ENCODE data around the gene ARHGEF37. TPM values are rescaled to one million over a fixed set of nuclear protein-coding genes. Genes with fewer than 3 reads are reported as not detected.
A peak's percentile ranks its signal among the peaks of the same experiment; 100 is the strongest.

Gene ARHGEF37
- total RNA-seq, 1 donor from 2014 or later, result 1.1 TPM

GRCh38 chr5:149551227-149552037, 29.9 kb upstream of the ARHGEF37 start, which contains the start of gene CSNK1A1:
TSS of gene CSNK1A1 (minus strand) at chr5:149551439. CDS start at chr5:149550964, 475 bp downstream.
- no peak for TF ChIP-seq CTCF (IDR thresholded peaks at IDR 0.05)
- intact Hi-C loops (cut with micrococcal nuclease), result loop anchor here (1.0 to 5.0 kb wide), 8 partner anchors 109 to 1744 kb away; partner anchors contain the start of genes FBXO38, GRPEL2, HMGXB3 and SLC26A2
- CTCF ChIA-PET, result interaction anchor here (1.0 to 1.6 kb wide), 2 partner anchors 12 to 112 kb away, joined by 3 to 4 read pairs; no protein-coding TSS in a partner anchor
- DNase-seq (peak; percentile 98), ATAC-seq (ENCODE audit: low read depth) (peak; percentile 79)
- Mint-ChIP-seq H3K4me3 (peak within 1 kb of the TSS; percentile 92), H3K27me3 (no peaks in the 10 kb centered on the region), H3K27ac (peak within 1 kb of the TSS; percentile 96), H3K9me3 (no peaks in the 10 kb centered on the region), H3K4me1 (peaks cover 36% of the 10 kb centered on the region), H3K36me3 (ENCODE audit: low read depth) (peaks cover 47% of the 10 kb centered on the region)
- POLR2A ChIA-PET, result interaction anchor here (0.8 to 3.5 kb wide), 13 partner anchors 8 to 1207 kb away, joined by 3 to 29 read pairs (median 4); partner anchors contain the start of genes ARHGEF37, DCTN4, GRPEL2 and HMGXB3

- intact Hi-C loops (cut with micrococcal nuclease), result loop anchor here (5.0 kb wide), 1 partner anchor 1745 kb away; no protein-coding TSS in a partner anchor
These were observed 29.2 kb upstream of the ARHGEF37 start for GRCh38 chr5:149552038-149552494.

GRCh38 chr5:149552553-149553160, 28.6 kb upstream of the ARHGEF37 start:
- peaks cover 35% of the 10 kb centered on the region for H3K36me3 Mint-ChIP-seq (ENCODE audit: low read depth)
- H3K4me3 Mint-ChIP-seq, result no peak overlapping the region
- no peak overlapping the region for H3K27ac Mint-ChIP-seq
- no peak for TF ChIP-seq CTCF (IDR thresholded peaks at IDR 0.05)
- ChIA-PET CTCF (no interaction called here), POLR2A (interaction anchor here (1.5 kb wide), 1 partner anchor 12 kb away, joined by 3 read pairs; no protein-coding TSS in a partner anchor)
- H3K27me3 Mint-ChIP-seq, result no peaks in the 10 kb centered on the region
- peaks cover 23% of the 10 kb centered on the region for H3K4me1 Mint-ChIP-seq
- ATAC-seq (ENCODE audit: low read depth), result no peak
- no peak for DNase-seq
- H3K9me3 Mint-ChIP-seq, result no peaks in the 10 kb centered on the region
- intact Hi-C loops (cut with micrococcal nuclease), result loop anchor here (5.0 kb wide), 1 partner anchor 1745 kb away; no protein-coding TSS in a partner anchor

More at GRCh38 chr5:149552038-149552494, 29.2 kb upstream of the ARHGEF37 start:
- ChIA-PET POLR2A (interaction anchor here (0.9 to 3.5 kb wide), 10 partner anchors 9 to 1207 kb away, joined by 3 to 29 read pairs (median 6); partner anchors contain the start of genes ARHGEF37, DCTN4, GRPEL2 and HMGXB3), CTCF (interaction anchor here (1.0 to 1.6 kb wide), 2 partner anchors 11 to 112 kb away, joined by 3 to 4 read pairs; no protein-coding TSS in a partner anchor)
- no peak for DNase-seq
- Mint-ChIP-seq H3K36me3 (ENCODE audit: low read depth) (peaks cover 40% of the 10 kb centered on the region), H3K4me1 (peaks cover 29% of the 10 kb centered on the region), H3K27me3 (no peaks in the 10 kb centered on the region), H3K27ac (peak overlapping the region; percentile 96), H3K4me3 (peak overlapping the region; percentile 92), H3K9me3 (no peaks in the 10 kb centered on the region)
- no peak for TF ChIP-seq CTCF (IDR thresholded peaks at IDR 0.05)
- no peak for ATAC-seq (ENCODE audit: low read depth)

- intact Hi-C loops (cut with micrococcal nuclease), result loop anchor here (10.0 kb wide), 2 partner anchors 425 to 1115 kb away; no protein-coding TSS in a partner anchor
- ChIA-PET POLR2A (interaction anchor here (0.6 kb wide), 1 partner anchor 629 kb away, joined by 6 read pairs; no protein-coding TSS in a partner anchor), CTCF (no interaction called here)
- Mint-ChIP-seq H3K36me3 (ENCODE audit: low read depth) (no peaks in the 10 kb centered on the region), H3K4me3 (no peak overlapping the region), H3K27ac (no peak overlapping the region), H3K4me1 (no peaks in the 10 kb centered on the region), H3K9me3 (no peaks in the 10 kb centered on the region), H3K27me3 (no peaks in the 10 kb centered on the region)
- ATAC-seq (ENCODE audit: low read depth) (no peak), DNase-seq (no peak)
- no peak for TF ChIP-seq CTCF (IDR thresholded peaks at IDR 0.05)
These were observed 21.6 kb upstream of the ARHGEF37 start for GRCh38 chr5:149559706-149560105.

Measured in activated B cell treated with CpG ODN at 0.5 μM for 24 hours (primary cell).